ENCODE measurements around the gene PPP1R10.

PPP1R10 gene

GRCh38 chr6:30555816-30556065 is 61.3 kb downstream of the PPP1R10 start:
- no peak for DNase-seq

GRCh38 chr6:30554962-30555815 is 61.9 kb downstream of the PPP1R10 start:
- no peak for DNase-seq

GRCh38 chr6:30554404-30554803 is 62.6 kb downstream of the PPP1R10 start:
- no peak for DNase-seq

All from stimulated activated CD4-positive, alpha-beta T cell treated with anti-CD3 and anti-CD28 coated beads, Interleukin-4, amount 100 ng/mL, for 24 hours (primary cell).